Cardiac fibroblast (primary cell): ENCODE results near the gene PRCP.

ENCODE experiments used
- DNase-seq, 2 donors: peaks; one replicate each; pipeline versions ENCODE4 v3.0.0 to v3.0.0-alpha.2; 2010; ENCODE audit warnings: low read depth in 2 of 2
- H3K4me3 ChIP-seq, 2 donors: replicated peaks in 1 of 2; 1 replicate in 1 of 2; 2 replicates in 1 of 2; pipeline ENCODE4 v1.5.1; 2011; ENCODE audit warnings: low read depth in 2 of 2, low read length in 2 of 2, mild to moderate bottlenecking in 2 of 2, moderate library complexity in 1 of 2
- TF ChIP-seq, protein P1 (sequence below): IDR thresholded peaks from one replicate; pipeline ENCODE4 v1.5.1; 2011; ENCODE audit warnings: low read depth, mild to moderate bottlenecking, low read length, inconsistent platforms

PRCP gene

DNA sequence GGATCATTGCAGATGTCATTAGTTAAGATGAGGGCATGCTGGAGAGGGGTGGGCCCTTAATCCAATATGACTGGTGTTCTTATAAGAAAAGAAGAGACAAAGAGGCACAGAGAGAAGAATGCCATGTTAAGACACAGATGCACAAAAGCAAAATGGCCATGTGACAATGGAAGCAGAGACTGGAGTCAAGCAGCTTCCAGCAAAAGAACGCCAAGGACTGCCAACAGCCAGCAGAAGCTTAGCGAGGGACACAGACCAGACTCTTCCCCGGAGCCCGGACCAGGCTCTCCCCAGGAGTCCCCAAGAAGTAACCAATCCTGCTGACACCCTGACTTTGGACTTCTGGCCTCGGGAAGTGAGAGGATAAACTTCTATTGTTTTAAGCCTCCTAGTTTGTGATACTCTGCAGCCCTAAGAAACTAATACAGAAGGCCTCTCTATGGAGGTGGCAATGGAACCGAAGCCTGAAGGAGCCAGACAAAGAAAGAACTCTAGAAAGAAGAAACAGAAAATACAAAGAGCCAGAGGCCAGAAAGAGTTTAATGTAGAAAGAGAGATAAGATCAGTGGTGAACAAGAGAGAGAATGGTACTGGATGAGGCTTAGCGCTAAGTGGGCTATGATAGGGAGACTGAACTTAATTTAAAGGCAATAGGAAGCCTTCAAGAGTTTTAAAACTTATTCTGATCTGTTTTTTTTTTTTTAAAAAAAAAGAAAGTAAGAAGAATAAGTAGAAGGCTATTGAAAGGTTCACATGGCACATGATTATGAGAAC is 27.7 kb downstream of the PRCP start:
- no peak for DNase-seq
- TF ChIP-seq, protein P1, sequence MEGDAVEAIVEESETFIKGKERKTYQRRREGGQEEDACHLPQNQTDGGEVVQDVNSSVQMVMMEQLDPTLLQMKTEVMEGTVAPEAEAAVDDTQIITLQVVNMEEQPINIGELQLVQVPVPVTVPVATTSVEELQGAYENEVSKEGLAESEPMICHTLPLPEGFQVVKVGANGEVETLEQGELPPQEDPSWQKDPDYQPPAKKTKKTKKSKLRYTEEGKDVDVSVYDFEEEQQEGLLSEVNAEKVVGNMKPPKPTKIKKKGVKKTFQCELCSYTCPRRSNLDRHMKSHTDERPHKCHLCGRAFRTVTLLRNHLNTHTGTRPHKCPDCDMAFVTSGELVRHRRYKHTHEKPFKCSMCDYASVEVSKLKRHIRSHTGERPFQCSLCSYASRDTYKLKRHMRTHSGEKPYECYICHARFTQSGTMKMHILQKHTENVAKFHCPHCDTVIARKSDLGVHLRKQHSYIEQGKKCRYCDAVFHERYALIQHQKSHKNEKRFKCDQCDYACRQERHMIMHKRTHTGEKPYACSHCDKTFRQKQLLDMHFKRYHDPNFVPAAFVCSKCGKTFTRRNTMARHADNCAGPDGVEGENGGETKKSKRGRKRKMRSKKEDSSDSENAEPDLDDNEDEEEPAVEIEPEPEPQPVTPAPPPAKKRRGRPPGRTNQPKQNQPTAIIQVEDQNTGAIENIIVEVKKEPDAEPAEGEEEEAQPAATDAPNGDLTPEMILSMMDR = no peak
- no peak overlapping the region for H3K4me3 ChIP-seq

DNA sequence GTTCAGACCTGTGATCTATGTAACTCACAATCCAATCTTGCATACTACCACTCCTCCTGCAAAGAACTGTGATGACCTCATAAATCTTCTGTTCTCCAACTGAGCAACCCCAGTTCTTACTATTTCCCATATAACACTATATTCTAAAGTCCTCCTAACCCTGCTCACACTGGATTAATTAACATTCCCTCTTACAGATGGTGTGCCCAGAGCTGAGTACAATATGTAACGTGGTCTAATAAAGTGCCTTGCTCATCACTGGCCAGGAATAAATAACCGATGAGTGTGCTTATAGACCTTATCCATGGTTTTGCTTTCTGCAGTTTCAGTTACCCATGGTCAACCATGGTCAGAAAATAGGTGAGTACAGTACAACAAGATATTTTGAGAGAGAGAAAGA is 28.6 kb downstream of the PRCP start:
- TF ChIP-seq, protein P1 = no peak
- no peak for DNase-seq

DNA sequence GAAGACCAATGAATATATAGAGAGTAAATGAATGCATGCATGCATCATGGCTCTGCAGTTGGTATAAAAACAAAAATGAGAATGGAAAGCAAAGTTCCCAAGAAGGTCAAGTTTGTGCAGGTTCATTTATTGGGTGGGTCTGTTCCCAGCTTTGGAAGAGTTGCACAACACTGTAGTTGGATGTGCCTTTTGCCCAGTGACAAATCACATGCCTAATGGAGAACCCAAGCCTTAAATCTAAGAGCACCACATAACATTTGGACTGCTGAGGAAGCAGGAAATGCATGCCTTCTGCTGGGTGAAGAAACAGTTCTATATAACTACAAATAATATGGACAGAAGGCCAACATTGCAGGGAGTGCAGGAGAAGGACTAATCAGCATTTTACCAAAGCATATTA is 30.6 kb downstream of the PRCP start:
- TF ChIP-seq, protein P1 = no peak
- H3K4me3 ChIP-seq = no peak overlapping the region
- DNase-seq = peak in 1 of 2 donors; percentile 53

More for the DNA sequence above, 28.6 kb downstream of the PRCP start:
- H3K4me3 ChIP-seq = no peak overlapping the region

DNA sequence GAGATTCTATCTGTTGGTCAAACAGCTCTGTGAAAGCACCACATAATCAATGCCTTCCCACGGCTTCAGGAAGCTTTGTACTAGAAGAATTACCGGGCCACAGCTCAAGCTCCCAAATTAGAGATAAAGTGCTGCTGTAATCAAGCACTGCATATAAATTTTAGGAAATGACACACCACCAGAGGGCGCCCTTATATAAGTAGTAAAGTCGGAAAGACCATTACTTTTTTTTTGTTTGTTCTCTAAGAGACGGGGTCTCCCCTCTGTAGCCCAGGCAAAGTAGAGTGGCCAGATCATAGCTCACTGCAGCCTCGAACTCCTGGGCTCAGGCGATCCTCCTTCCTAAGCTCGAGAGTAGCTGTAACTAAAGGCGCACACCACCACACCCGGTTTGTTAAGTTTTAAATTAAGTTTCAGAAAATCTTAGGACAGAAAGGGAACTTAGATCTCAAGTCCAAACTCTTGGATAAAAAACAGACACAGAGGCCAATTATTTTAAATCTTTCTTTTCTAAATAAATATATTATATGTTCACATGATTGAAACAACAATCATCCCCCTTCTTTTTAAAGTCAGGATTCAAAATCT is 32.6 kb downstream of the PRCP start:
- DNase-seq = peak; percentile 88
- peak overlapping the region in 1 of 2 donors; percentile 22 for H3K4me3 ChIP-seq
- TF ChIP-seq, protein P1 = peak; percentile 49

DNA sequence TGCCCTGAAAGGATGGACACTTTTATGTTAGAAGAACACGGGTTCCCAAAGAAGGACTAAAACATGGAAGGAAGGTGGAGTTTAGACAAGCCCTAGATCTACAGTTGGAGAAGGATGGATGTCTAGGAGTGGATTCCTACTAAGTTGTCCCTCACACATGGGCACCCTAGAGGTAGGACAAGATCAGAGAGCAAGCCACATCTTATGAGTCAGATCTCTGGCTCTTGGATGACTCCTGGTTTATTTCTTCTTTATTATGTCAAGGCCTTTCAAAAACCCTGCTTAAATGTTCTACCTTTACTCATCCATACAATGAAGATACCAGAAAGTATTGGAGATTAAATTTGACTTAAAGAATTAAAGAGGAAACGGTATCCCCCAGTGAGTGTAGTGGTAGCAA is 34.4 kb downstream of the PRCP start:
- TF ChIP-seq, protein P1 = no peak
- no peak overlapping the region for H3K4me3 ChIP-seq
- no peak for DNase-seq

DNA sequence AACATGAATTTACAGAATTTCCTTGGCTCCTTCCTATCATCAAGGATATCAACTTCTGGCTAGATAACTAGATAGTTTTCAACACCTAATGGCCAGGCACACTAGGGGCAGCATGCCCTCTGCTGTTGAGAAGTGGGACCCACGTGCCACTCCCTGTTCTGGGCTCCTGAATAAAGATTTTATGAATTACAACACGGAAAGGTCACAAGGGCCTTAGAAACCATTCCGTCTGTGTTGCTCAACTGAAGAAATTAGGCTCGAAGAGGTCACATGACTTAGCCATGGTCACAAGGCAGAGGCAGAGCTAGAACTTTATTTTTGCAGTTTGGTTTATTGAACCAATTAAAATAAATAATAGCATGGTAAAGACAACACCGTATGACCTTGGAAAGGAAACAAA is 36.0 kb downstream of the PRCP start:
- TF ChIP-seq, protein P1 = peak; percentile 68
- H3K4me3 ChIP-seq = no peak overlapping the region
- DNase-seq = peak; percentile 76 to 81
